Muscle of leg (tissue), 11 donors: Measurements from ENCODE around the gene TMEM263. TPM values are rescaled to one million over a fixed set of nuclear protein-coding genes. Genes with fewer than 3 reads are reported as not detected.
"Not testable (repeated sequence)": the region's sequence is repeated elsewhere in the genome, so short reads cannot be mapped to it uniquely, and the experiment has no call there.

Source experiments
- DNase-seq: peaks from one replicate; pipeline ENCODE4 v3.0.0; 2013
- H3K27ac ChIP-seq: one replicate; pipeline ENCODE4 v1.5.1; 2013; ENCODE audit warnings: mild to moderate bottlenecking, low read length, control low read depth
- H3K27me3 ChIP-seq: one replicate; pipeline ENCODE4 v1.6.1; 2013; ENCODE audit warnings: low read length; ENCODE audit not compliant: control insufficient read depth, insufficient read depth
- H3K36me3 ChIP-seq: one replicate; pipeline ENCODE4 v1.6.1; 2013; ENCODE audit warnings: low read length; ENCODE audit not compliant: control insufficient read depth, insufficient read depth
- H3K4me1 ChIP-seq: one replicate; pipeline ENCODE4 v1.6.1; 2013; ENCODE audit warnings: low read length; ENCODE audit not compliant: control insufficient read depth, insufficient read depth
- H3K4me3 ChIP-seq: one replicate; pipeline ENCODE4 v1.5.1; 2013; ENCODE audit warnings: low read length, control low read depth
- H3K9me3 ChIP-seq: replicated peaks from 2 replicates; pipeline ENCODE4 v1.6.1; 2013; ENCODE audit warnings: low read depth, low read length; ENCODE audit not compliant: control insufficient read depth
- WGBS: methylation state at CpG from one replicate; pipeline ENCODE4 v1.1.5; 2013; ENCODE audit warnings: missing lambda C conversion rate; ENCODE audit not compliant: insufficient coverage; 5-methylcytosine and 5-hydroxymethylcytosine counted together
- polyA plus RNA-seq, 8 donors: library from polyadenylated mRNA; unstranded; fragments of 120-200 nt; gene quantifications; one replicate each; pipeline versions ENCODE4 v1.2.1 to v1.2.3, GENCODE V29; 2013; ENCODE audit warnings: inconsistent platforms in 1 of 8, low replicate concordance in 1 of 8; ENCODE audit not compliant: insufficient read length in 8 of 8, insufficient read depth in 1 of 8
- total RNA-seq: library from RNA; stranded (reverse); fragments of 120-200 nt; gene quantifications from one replicate; pipeline ENCODE4 v1.2.4, GENCODE V29; 2013

Gene TMEM263
- total and polyA plus RNA-seq, 9 donors = 44.6 to 89.3 (median 62.3) TPM

DNA sequence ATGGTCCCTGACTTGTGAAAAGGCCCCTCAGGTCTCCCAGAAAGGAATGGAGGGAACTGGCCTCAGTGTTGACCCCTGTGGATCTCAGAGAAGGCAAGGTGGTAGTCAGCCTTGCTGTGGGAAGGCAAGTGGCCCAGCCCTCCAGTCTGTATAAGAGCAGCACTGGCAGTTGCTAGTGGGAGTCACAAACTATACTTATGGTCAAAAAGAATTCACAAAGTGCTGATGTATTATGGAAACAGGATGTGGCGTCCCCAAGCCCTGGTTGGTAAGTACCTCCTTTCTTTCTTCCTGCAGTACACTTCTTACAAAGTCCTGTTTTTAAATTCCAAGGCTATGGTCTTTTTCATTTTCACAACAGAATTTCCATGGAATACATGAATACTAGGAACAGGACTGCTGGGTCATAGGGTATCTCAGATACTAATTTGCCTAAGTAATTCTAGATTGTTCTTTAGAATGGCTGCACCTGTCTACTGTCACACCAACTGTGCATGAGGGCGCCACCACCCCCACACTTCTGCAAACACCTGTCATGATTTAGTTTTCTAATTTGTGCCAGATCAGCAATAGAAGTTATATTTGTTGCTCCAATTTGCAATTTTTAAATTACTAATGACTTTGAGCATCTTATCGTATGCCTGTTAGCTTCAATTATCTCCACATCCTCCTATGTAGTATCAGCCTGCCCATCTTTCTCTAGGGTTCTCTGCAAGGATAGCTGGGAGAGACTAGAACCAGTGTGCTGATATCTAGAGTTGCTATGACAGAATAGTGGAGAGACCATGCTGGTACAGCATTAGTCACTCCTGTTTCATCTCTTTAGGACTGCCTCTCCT is 40.7 kb upstream of the TMEM263 start:
- no CpG with 5 or more reads among the region's 3 CpGs for WGBS
- no peak overlapping the region for H3K27ac ChIP-seq
- H3K4me3 ChIP-seq = no peak overlapping the region
- no peaks in the 10 kb centered on the region for H3K36me3 ChIP-seq
- no peaks in the 10 kb centered on the region for H3K4me1 ChIP-seq
- no peaks in the 10 kb centered on the region for H3K9me3 ChIP-seq
- no peak for DNase-seq
- H3K27me3 ChIP-seq = peaks cover 6% of the 10 kb centered on the region

DNA sequence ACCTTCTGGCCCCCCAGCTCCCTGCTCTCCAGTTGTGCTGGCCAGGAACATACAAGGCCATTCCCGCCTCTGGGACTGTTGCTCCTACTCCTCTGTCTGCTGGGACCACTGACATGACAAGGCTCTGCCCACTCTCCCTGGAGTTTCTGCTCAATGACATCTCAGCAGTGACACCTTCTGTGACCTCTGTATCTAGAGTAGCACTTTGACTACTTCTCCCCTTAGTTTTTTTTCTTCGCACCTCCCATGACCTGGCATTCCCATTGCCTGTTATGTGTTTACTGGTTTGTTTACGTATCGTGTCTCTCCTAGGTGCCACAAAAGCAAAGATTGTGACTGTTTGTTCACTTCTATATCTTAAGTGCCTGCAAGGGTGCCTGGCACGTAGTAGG is 40.1 kb upstream of the TMEM263 start:
- no peaks in the 10 kb centered on the region for H3K9me3 ChIP-seq
- peaks cover 6% of the 10 kb centered on the region for H3K27me3 ChIP-seq
- H3K36me3 ChIP-seq = no peaks in the 10 kb centered on the region

DNA sequence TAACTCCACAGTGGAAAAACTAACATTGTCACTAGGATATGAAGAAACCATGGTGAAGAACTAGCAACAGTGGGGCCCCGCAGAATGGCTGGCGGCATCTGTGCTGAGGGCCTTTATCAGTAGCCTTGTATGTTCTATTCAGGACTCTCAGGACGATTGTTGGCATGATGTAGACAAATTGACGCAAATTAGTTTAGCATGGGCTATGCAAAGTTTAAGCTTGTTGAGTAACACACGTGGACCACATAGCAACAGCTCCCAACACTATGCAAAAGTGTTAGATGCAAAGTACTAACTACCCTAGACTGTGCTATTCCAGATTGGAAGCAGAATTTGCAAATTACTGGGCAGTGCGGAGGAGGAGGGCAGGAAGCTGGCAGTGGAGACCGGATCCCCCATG is 38.2 kb upstream of the TMEM263 start:
- Histone ChIP-seq H3K4me3 (no peak overlapping the region), H3K27ac (no peak overlapping the region), H3K9me3 (no peaks in the 10 kb centered on the region), H3K27me3 (peaks cover 3% of the 10 kb centered on the region), H3K4me1 (no peaks in the 10 kb centered on the region), H3K36me3 (no peaks in the 10 kb centered on the region)
- no peak for DNase-seq
- WGBS = 56% methylated on average over 4 of the region's 7 CpGs

More for the DNA sequence above, 40.1 kb upstream of the TMEM263 start:
- Histone ChIP-seq H3K4me3 (no peak overlapping the region), H3K4me1 (no peaks in the 10 kb centered on the region), H3K27ac (no peak overlapping the region)
- DNase-seq = no peak
- WGBS = 71% methylated on average over 1 of the region's 5 CpGs

DNA sequence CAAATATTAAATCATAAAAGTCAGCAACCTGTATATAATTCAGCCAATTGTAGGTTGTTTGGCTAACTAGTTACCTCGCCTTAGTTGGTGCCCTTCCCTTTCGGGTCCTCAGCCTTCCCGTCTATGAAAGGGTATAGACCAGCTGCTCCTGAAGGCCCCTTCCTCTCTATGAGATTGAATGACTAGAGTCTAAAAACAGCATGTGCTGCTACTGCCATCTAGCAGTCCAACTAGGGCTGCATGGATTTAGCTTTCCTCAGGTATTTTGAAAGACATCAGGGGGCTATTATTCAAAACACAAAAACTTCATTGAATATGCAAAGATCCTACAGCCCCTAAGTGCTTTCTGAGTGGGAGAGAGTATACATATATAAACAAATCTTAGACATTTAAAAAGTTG is 37.0 kb upstream of the TMEM263 start:
- H3K4me3 ChIP-seq = no peak overlapping the region
- no peaks in the 10 kb centered on the region for H3K4me1 ChIP-seq
- peaks cover 3% of the 10 kb centered on the region for H3K27me3 ChIP-seq
- no CpG with 5 or more reads among the region's 3 CpGs for WGBS
- DNase-seq = peak; percentile 20
- no peaks in the 10 kb centered on the region for H3K36me3 ChIP-seq
- no peaks in the 10 kb centered on the region for H3K9me3 ChIP-seq
- no peak overlapping the region for H3K27ac ChIP-seq

DNA sequence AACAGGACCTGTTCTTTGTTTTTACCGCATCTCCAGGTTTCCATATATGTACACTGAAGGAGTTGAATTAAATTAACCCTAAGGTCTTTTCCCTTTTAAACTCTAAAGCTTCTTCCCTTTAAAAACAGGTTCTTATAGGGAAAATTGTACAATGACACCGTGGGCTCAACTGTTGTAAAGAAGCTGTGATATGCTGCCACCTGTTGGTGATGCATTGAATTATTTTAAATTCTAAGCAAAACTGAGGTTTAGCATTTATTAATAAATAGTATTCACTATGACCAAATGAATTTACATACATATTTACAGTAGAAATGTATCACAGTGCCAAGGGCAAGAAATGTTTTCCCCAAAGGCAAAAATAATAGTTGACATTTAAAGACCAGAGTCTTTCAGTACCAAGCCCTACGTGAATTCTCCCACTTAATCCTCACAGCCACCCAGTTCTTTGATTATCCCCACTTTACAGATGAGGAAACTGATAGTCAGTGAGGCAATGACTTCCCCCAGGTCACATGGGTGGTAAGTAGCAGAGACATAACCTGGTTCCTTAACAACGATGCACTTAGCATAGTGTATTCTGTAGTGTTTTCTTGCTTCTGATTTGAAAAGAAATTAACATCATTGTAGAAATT is 35.7 kb upstream of the TMEM263 start:
- peak; percentile 69 for DNase-seq
- peaks cover 3% of the 10 kb centered on the region for H3K27me3 ChIP-seq
- H3K4me1 ChIP-seq = no peaks in the 10 kb centered on the region
- WGBS = no CpG with 5 or more reads among the region's 4 CpGs
- no peak overlapping the region for H3K27ac ChIP-seq
- H3K9me3 ChIP-seq = no peaks in the 10 kb centered on the region
- H3K4me3 ChIP-seq = no peak overlapping the region
- no peaks in the 10 kb centered on the region for H3K36me3 ChIP-seq

DNA sequence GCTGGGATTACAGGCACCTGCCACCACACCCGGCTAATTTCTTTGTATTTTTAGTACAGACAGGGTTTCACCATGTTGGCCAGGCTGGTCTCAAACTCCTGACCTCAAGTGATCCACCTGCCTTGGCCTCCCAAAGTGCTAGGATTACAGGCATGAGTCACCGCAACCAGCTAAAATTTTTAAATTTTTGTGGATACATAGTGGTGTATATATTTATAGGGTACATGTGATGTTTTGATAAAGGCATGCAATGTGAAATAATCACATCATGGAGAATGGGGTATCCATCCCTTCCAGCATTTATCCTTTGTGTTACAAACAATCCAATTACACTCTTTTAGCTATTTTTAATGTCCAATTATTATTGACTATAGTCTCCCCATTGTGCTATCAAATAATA is 33.7 kb upstream of the TMEM263 start:
- H3K4me1 ChIP-seq, H3K9me3 ChIP-seq, H3K36me3 ChIP-seq, H3K4me3 ChIP-seq, H3K27ac ChIP-seq, H3K27me3 ChIP-seq, DNase-seq: not testable (repeated sequence)
- WGBS = no CpG with 5 or more reads among the region's 2 CpGs

DNA sequence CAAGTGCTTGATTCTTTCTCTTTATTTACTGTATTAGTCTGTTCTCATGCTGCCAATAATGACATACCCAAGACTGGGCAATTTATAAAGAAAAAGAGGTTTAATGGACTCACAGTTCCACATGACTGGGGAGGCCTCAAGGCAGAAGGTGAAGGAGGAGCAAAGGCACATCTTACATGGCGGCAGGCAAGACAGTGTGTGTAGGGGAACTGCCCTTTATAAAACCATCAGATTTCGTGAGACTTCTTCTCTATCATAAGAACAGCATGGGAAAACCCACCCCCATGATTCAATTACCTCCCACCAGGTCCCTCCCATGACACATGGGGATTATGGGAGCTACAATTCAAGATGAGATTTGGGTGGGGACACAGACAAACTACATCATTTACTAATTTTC is 32.1 kb upstream of the TMEM263 start:
- H3K4me1 ChIP-seq, H3K4me3 ChIP-seq, H3K27me3 ChIP-seq, DNase-seq, H3K27ac ChIP-seq, H3K9me3 ChIP-seq, H3K36me3 ChIP-seq: not testable (repeated sequence)
- no CpG with 5 or more reads among the region's 2 CpGs for WGBS

DNA sequence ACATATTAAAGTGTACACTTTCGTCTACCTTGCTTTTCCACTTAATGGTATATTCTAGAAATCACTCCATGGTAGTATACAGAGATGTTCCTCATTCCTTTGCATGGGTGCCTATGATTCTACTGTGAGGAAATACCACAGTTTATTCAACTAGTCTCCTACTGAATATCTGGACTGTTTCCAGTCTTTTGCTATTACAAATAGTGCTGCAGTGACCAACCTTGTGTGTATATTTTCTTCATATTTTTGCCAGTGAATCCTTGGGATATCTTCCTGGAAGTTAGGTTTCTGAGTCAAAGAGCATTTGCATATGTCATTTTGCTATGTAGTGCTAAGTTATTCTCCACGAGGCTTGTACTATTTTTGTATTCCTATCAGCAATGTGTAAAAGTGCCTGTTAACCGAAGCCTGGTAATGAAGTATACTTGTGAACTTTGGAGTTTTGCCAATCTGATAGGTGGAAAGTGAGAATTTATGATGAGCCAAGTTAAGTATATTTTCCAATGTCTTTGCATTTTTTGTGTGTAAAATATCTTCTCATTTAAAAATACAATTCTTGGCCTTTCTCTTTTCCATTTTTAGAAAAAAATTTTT is 31.3 kb upstream of the TMEM263 start:
- Histone ChIP-seq H3K9me3 (no peaks in the 10 kb centered on the region), H3K4me1 (no peaks in the 10 kb centered on the region), H3K4me3 (no peak overlapping the region), H3K36me3 (no peaks in the 10 kb centered on the region), H3K27me3 (peaks cover 2% of the 10 kb centered on the region), H3K27ac (no peak overlapping the region)
- DNase-seq = no peak
- 40% methylated on average over 1 of the region's 3 CpGs for WGBS

DNA sequence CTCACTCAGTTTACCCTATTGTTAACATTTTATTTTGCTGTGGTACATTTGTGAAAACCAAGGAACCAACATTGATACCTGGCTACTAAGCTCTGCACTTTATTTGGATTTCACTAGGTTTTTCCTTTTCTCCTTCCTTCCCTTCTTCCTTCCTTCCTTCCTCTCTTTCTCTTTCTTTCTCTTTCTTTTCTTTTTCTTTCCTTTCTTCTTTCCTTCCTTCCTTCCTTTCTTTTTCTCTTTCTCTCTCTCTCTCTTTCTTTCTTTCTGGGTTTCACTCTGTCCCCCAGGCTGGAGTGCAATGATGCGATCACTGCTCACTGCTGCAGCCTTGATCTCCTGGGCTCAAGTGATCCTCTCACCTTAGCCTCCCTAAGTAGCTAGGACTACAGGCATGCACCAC is 29.1 kb upstream of the TMEM263 start:
- no peak overlapping the region for H3K4me3 ChIP-seq
- DNase-seq = no peak
- no peaks in the 10 kb centered on the region for H3K4me1 ChIP-seq
- no CpG with 5 or more reads among the region's 1 CpG for WGBS
- no peaks in the 10 kb centered on the region for H3K9me3 ChIP-seq
- H3K27ac ChIP-seq = no peak overlapping the region
- H3K27me3 ChIP-seq = no peaks in the 10 kb centered on the region
- H3K36me3 ChIP-seq = no peaks in the 10 kb centered on the region

DNA sequence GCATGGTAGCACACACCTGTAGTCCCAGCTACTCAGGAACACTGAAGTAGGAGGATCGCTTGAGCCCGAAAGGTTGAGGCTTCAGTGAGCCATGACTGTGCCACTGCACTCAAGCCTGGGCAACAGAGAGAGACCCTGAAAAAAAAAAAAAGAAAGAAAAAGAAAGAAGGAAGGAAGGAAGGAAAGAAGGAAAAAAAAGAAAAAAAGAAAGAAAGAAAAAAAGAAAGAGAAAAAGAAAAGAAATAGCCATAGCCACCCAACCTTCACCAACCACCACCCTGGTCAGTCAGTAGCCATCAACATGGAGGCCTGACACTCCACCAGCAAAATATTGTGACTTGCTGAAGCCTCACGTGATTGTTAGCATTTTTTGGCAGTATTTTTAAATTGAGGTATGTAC is 21.4 kb upstream of the TMEM263 start:
- Histone ChIP-seq H3K27me3 (peaks cover 2% of the 10 kb centered on the region), H3K4me1 (no peaks in the 10 kb centered on the region), H3K36me3 (no peaks in the 10 kb centered on the region), H3K27ac (no peak overlapping the region), H3K4me3 (no peak overlapping the region), H3K9me3 (no peaks in the 10 kb centered on the region)
- DNase-seq = no peak
- WGBS = 93% methylated on average over 2 of the region's 3 CpGs
